HAP-1 (cell line): Measurements from ENCODE around the gene ZNF20.

ENCODE experiments used
- DNase-seq, 2 experiments: peaks; one replicate each; pipeline ENCODE4 v3.0.0-alpha.2; 2016 to 2020; ENCODE audit warnings: low spot score in 2 of 2
- H3K27me3 ChIP-seq: fragments of 250-450 bp; sonication (Bioruptor Pico); 2 replicates; pipeline ENCODE4 v1.5.1; 2020; ENCODE audit warnings: low read depth, mild to moderate bottlenecking, moderate library complexity
- H3K36me3 ChIP-seq: fragments of 250-450 bp; sonication (Bioruptor Pico); replicated peaks from 2 replicates; pipeline ENCODE4 v1.5.1; 2020; ENCODE audit warnings: mild to moderate bottlenecking
- H3K4me1 ChIP-seq: fragments of 250-450 bp; sonication (Bioruptor Pico); 2 replicates; pipeline ENCODE4 v1.5.1; 2020; ENCODE audit warnings: mild to moderate bottlenecking
- H3K4me3 ChIP-seq: fragments of 250-450 bp; sonication (Bioruptor Pico); 2 replicates; pipeline ENCODE4 v1.5.1; 2020; ENCODE audit warnings: mild to moderate bottlenecking, moderate library complexity
- H3K9me3 ChIP-seq: fragments of 250-450 bp; sonication (Bioruptor Pico); 2 replicates; pipeline ENCODE4 v1.5.1; 2020; ENCODE audit warnings: mild to moderate bottlenecking, moderate library complexity
- in situ Hi-C: fragments of 300-500 bp; cut with MboI; formaldehyde crosslinking; loops from 3 replicates; pipeline ENCODE4 v1.14.3; 2020; ENCODE audit warnings: low sequenced_read_pairs, inconsistent platforms, mixed read lengths

ZNF20 gene

GRCh38 chr19:12139885-12140544 is at the start of gene ZNF20:
TSS of gene ZNF20 (minus strand) at chr19:12140350. CDS start at chr19:12140182, 168 bp downstream.
- in situ Hi-C loops = no loop called here
- peaks cover 9% of the 10 kb centered on the region for H3K4me1 ChIP-seq
- no peaks in the 10 kb centered on the region for H3K27me3 ChIP-seq
- H3K9me3 ChIP-seq = no peaks in the 10 kb centered on the region; the same call in 1 of the 2 replicates
- DNase-seq = peak; percentile 88 to 97
- H3K4me3 ChIP-seq = peak within 1 kb of the TSS; percentile 91
- H3K36me3 ChIP-seq = peaks cover 16% of the 10 kb centered on the region

GRCh38 chr19:12187625-12188024 is 47.5 kb upstream of the ZNF20 start:
- DNase-seq = no peak
- peaks cover 22% of the 10 kb centered on the region for H3K36me3 ChIP-seq
- peaks cover 24% of the 10 kb centered on the region for H3K9me3 ChIP-seq
- no peak overlapping the region for H3K4me3 ChIP-seq
- in situ Hi-C loops = no loop called here
- no peaks in the 10 kb centered on the region for H3K4me1 ChIP-seq
- no peaks in the 10 kb centered on the region for H3K27me3 ChIP-seq

DNA sequence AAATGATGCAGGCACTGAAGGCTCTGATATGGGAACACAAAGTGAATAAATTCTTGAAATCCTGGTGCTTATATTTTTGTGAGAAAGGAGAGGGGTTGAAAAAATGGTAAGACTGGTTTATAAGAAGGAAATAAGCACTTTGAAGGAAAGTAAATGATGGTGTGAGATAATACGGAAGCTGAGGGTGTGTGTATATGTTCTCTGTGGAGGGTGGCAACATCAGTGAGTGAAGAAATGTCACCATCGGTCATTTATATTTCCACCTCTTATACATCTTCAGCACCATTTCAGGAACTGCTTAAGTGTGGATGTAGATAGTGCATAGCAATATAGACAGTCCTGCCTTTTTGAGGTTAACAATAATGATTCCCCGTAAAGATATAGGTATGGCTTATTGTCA is 40.2 kb upstream of the ZNF20 start:
- H3K4me1 ChIP-seq = no peaks in the 10 kb centered on the region
- H3K9me3 ChIP-seq = peaks cover 15% of the 10 kb centered on the region
- H3K27me3 ChIP-seq = no peaks in the 10 kb centered on the region
- DNase-seq = no peak
- in situ Hi-C loops = no loop called here
- H3K36me3 ChIP-seq = no peaks in the 10 kb centered on the region
- no peak overlapping the region for H3K4me3 ChIP-seq

DNA sequence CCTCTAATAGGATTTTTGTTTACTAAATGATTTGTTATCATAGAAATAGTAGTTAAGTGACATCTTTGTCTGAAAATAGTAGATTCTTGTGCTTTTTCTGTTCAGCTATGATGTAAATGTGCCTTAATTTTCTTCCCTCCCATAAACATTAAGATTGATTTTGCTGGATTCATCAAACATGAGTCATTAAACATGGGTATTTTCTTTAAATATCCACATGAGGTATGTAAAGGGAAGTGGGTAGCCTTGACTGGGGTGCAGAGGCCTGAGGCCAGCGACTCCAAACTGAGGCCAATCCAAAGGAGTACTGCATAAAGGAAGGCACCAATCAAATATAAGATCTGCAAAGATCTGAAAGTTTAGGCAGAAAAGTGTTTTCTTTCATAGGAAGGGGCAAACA is 26.5 kb upstream of the ZNF20 start:
- H3K27me3 ChIP-seq = no peaks in the 10 kb centered on the region
- H3K36me3 ChIP-seq = no peaks in the 10 kb centered on the region
- in situ Hi-C loops = no loop called here
- H3K9me3 ChIP-seq = no peaks in the 10 kb centered on the region
- H3K4me3 ChIP-seq = no peak overlapping the region
- no peaks in the 10 kb centered on the region for H3K4me1 ChIP-seq
- no peak for DNase-seq

- in situ Hi-C loops = no loop called here
- Histone ChIP-seq H3K36me3 (no peaks in the 10 kb centered on the region), H3K4me3 (peak overlapping the region; percentile 62), H3K9me3 (no peaks in the 10 kb centered on the region), H3K4me1 (no peaks in the 10 kb centered on the region), H3K27me3 (no peaks in the 10 kb centered on the region)
- DNase-seq = no peak
Observed at GRCh38 chr19:12163826-12164225, 23.7 kb upstream of the ZNF20 start.

DNA sequence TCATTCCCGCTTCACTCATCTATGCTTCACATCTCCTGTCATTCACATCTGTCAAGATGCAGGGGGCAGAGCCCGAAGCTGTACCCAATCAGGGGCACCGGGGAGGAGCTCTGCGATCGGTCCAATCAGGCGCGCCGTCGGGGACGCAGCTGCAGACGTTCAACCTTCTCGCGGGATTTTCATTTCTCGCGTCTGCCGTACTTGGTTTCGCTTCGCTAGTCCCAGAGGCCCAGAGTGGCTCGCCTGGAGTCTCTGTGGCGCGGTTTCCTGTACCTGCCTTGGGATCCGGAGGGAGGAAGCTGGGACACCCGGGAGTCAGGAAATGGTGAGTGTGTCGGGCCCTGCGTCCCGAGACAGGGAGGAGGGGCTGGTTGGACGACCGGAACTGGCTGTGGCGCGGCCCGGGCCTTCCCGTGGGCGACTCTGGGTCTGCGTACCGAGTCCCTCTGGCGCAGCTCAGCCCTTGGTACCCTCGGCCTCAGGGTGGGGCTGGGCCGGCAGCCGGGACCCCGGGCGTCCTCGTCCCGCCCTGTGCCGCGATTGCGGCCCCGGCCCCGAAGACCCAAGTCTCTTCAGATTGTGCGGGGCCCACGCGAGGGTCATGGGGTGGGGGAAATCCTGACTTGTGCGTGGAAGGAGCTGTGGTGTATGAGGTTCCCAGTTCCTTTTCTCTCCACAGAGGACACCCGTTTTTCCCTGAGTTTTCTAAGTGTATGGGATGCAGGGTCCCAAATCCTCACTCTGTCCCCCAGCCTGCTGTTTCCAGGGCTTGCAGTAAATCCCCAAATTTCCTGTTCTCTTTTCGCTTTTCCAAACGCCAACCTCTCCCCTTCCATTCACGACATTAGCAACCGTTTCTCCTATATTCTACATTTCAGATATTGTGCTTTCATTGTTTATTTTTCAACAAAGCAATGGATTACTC is 23.0 kb upstream of the ZNF20 start, which contains the start of gene ZNF136:
ZNF136 (plus strand) TSS at position 215 of the 925 bp plus-strand sequence; CDS start at position 323, 108 bp downstream.
- Histone ChIP-seq H3K4me3 (peak within 1 kb of the TSS; percentile 62), H3K27me3 (no peaks in the 10 kb centered on the region), H3K9me3 (no peaks in the 10 kb centered on the region), H3K4me1 (no peaks in the 10 kb centered on the region), H3K36me3 (no peaks in the 10 kb centered on the region)
- DNase-seq = peak; percentile 77 to 94
- in situ Hi-C loops = no loop called here

DNA sequence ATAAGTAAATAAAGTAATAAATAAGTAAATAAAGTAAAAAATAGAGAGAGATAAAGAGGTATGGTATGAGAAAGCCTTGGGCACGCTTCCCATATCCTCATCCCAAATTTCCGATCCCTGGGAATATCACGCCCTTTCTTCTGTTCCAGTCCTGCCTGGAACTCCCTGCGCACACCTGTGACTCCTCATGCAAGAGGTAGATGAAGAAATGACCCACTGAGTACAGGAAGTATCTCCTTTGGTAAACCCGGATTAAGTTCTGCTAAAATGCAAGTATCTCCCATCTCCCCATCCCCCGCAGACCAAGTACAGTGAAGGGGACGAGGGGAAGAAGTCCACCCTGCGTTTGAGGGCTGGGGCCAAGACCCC is 22.3 kb upstream of the ZNF20 start:
- DNase-seq = no peak
- Histone ChIP-seq H3K36me3 (no peaks in the 10 kb centered on the region), H3K27me3 (no peaks in the 10 kb centered on the region), H3K4me3 (peak overlapping the region; percentile 62), H3K4me1 (no peaks in the 10 kb centered on the region), H3K9me3 (no peaks in the 10 kb centered on the region)
- in situ Hi-C loops = no loop called here

DNA sequence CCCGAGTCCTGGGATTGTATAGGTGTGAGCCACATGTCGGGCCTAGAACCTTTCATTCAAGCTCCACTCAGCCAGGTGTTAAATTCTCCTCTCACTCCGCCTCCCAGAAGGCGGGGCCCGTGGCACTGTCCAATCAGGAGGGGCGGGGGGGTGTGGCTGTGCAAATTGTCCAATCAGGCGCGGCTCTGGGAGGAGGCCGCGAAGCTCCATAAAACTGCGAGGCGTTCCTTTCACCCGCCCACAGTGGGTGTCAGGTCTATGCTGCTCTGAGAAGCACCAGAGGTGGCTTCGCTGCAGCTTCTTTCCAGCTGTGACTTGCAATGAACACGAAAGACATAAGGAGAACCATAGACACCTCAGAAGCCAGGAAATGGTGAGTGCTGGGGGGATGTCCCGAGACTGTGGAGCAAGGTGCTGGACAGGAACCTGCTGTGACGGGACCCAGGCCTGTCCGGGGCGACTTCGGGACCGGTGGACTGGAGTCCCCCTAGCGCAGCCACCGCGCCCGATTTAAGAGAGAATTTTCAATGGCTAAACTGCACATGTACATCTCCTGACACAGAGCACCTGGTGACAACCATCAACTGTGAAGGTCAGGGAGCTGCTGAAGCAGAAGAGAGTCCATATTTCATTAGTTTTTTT is 19.7 kb upstream of the ZNF20 start:
- H3K27me3 ChIP-seq = no peaks in the 10 kb centered on the region
- no peaks in the 10 kb centered on the region for H3K9me3 ChIP-seq
- H3K4me1 ChIP-seq = no peaks in the 10 kb centered on the region
- in situ Hi-C loops = no loop called here
- H3K36me3 ChIP-seq = no peaks in the 10 kb centered on the region
- H3K4me3 ChIP-seq = no peak overlapping the region
- DNase-seq = no peak

DNA sequence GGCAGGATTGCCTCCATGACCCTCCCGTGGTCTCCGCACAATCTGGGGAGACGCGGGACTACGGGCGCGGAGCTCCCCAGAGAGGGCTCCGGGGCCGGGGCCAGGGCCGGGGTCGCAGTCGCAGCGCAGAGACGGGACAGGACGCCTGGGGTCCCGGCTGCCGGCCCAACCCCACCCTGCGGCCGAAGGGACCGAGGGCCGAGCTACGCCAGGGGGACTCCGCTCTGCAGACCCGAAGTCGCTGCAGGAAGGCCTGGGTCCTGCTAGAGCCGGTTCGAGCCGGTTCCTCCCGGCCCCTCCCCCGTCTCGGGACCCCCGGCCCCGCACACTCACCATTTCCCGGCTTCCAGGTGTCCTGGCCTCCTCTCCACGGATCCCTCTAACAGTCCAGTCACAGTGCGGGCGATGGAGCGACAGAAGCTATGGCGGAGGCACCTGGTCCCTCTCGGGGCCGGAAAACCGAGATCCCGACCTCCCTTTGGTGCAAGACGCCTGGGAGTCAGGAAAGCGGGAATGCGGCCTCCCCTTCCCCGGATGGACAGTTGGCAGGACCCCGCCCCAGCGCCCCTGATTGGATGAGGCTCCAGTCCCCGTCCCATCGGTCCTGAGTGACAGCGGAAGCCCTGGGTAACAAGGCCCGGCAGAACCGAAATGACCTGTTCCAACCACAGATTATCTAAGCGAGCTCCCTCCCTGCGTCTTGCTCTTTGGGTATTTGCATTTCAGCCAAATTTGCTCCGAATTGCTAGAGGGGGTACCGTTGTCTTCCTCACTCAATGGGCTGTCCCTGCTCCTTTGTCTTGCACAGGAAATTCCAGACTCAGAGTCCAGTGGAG is 16.3 kb upstream of the ZNF20 start, which contains the start of gene ZNF625:
ZNF625 (minus strand) TSS at position 512 of the 836 bp plus-strand sequence; CDS start at position 336, 176 bp downstream.
- DNase-seq = no peak
- in situ Hi-C loops = no loop called here

GRCh38 chr19:12155324-12155860 is 15.2 kb upstream of the ZNF20 start:
- no peak for DNase-seq
- Histone ChIP-seq H3K27me3 (no peaks in the 10 kb centered on the region), H3K4me3 (no peak overlapping the region), H3K36me3 (no peaks in the 10 kb centered on the region), H3K9me3 (no peaks in the 10 kb centered on the region), H3K4me1 (no peaks in the 10 kb centered on the region)
- in situ Hi-C loops = no loop called here

More for the DNA sequence above, 16.3 kb upstream of the ZNF20 start, which contains the start of gene ZNF625:
- Histone ChIP-seq H3K4me1 (no peaks in the 10 kb centered on the region), H3K36me3 (no peaks in the 10 kb centered on the region), H3K4me3 (no peak within 1 kb of the TSS), H3K9me3 (no peaks in the 10 kb centered on the region), H3K27me3 (no peaks in the 10 kb centered on the region)

- H3K4me3 ChIP-seq = no peak overlapping the region
- DNase-seq = no peak
- peaks cover 5% of the 10 kb centered on the region; the same call in 1 of the 2 replicates for H3K4me1 ChIP-seq
- in situ Hi-C loops = no loop called here
- no peaks in the 10 kb centered on the region for H3K36me3 ChIP-seq
- no peaks in the 10 kb centered on the region for H3K9me3 ChIP-seq
- no peaks in the 10 kb centered on the region for H3K27me3 ChIP-seq
Observed at GRCh38 chr19:12145348-12145747, 5.2 kb upstream of the ZNF20 start.

- no peaks in the 10 kb centered on the region for H3K27me3 ChIP-seq
- DNase-seq = no peak
- in situ Hi-C loops = no loop called here
- no peak overlapping the region for H3K4me3 ChIP-seq
- peaks cover 9% of the 10 kb centered on the region for H3K4me1 ChIP-seq
- peaks cover 5% of the 10 kb centered on the region; the same call in 1 of the 2 replicates for H3K36me3 ChIP-seq
- H3K9me3 ChIP-seq = no peaks in the 10 kb centered on the region; the same call in 1 of the 2 replicates
Observed at GRCh38 chr19:12141405-12141736, 1.2 kb upstream of the ZNF20 start.
